GM10248 (cell line): ENCODE data around the gene GSPT1.

Experiments
- CTCF ChIA-PET: fragments of 300-600 bp; sonication (Branson Sonifier 250); formaldehyde crosslinking; extraction: SDS; loops from one replicate; lab custom pipeline; 2021; ENCODE audit warnings: antibody characterized with exemption; lab: Yijun Ruan, JAX
- POLR2A ChIA-PET: fragments of 350-650 bp; sonication (Branson Sonifier 250); formaldehyde crosslinking; extraction: SDS; loops from one replicate; lab custom pipeline; 2020; ENCODE audit warnings: antibody characterized with exemption; lab: Yijun Ruan, JAX
- DNase-seq: peaks from one replicate; pipeline ENCODE4 v3.0.0; 2012; ENCODE audit errors: extremely low spot score
- CTCF ChIP-seq: IDR thresholded peaks from 2 replicates; pipeline ENCODE4 v1.5.1; 2012; ENCODE audit warnings: mild to moderate bottlenecking, low read depth; ENCODE audit errors: extremely low read depth, missing control alignments, control extremely low read depth

The GSPT1 gene

GRCh38 chr16:11843206-11843605 lies 72.5 kb downstream of the GSPT1 start:
- DNase-seq = no peak

DNA sequence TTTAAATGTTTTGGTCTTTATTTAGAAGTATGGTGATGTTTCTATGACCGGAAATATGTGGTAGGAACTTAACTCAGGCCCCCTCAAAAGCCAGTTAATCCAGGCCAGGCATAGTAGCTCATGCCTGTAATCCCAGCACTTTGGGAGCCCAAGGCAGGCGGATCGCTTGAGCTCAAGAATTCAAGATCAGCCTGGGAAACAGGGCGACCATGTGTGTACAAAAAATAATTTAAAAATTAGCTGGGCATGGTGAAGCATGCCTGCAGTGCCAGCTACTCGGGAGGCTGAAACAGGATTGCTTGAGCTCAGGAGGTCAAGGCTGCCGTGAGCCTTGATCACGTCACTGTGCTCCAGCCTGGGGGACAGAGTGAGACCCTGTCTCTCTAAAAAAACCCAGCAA lies 74.7 kb downstream of the GSPT1 start:
- DNase-seq = no peak
- ChIA-PET CTCF (interaction anchor here (0.8 to 1.7 kb wide), 5 partner anchors 8 to 44 kb away, joined by 3 to 7 read pairs (median 4); partner anchors contain the start of gene ZC3H7A), POLR2A (interaction anchor here (1.3 kb wide), 1 partner anchor 19 kb away, joined by 3 read pairs; no protein-coding TSS in a partner anchor)
- no peak for TF ChIP-seq CTCF

More at GRCh38 chr16:11843206-11843605, 72.5 kb downstream of the GSPT1 start:
- TF ChIP-seq CTCF = no peak
- ChIA-PET POLR2A (interaction anchor here (0.7 to 1.1 kb wide), 4 partner anchors 9 to 325 kb away, joined by 3 to 9 read pairs (median 5); partner anchors contain the start of genes TXNDC11 and ZC3H7A), CTCF (no interaction called here)

- TF ChIP-seq CTCF = no peak
- ChIA-PET CTCF (interaction anchor here (2.1 kb wide), 1 partner anchor 15 kb away, joined by 8 read pairs; no protein-coding TSS in a partner anchor), POLR2A (no interaction called here)
- no peak for DNase-seq
Observed at GRCh38 chr16:11836650-11837244, 79.0 kb downstream of the GSPT1 start.

DNA sequence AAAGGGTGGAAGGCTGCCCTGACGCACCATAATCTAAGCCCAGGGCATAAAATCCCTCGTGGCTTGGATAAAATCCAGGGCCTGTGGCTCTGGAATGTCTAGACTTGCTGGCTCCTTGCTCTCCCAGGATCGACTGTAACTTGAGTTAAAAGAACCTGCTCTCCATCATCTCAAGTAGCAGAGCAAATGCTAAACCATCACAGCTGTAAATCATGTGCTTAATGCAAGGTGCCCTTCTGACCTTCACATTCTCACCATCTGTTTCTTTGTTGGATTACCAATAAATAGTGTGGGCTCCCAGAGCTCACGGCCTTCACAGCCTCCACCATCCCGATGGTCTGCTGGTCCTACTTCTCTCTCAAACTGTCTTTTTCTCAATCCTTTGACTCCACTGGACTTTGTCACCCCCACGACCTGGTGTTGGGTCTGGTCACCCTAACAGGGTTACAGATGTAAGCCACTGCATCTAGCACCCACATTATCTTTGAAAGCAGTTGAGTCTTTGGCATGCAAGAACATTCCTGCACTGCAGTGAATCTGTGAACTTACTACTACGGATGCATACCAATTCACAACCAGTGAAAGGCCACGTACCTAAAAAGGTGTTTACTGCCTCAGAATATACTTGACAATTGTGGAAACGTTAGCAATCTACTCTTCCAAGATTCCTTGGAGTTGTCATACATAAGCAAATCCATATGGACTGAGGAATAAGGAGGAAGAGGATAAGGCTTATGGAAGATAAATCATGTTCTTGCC lies 79.7 kb downstream of the GSPT1 start:
- DNase-seq = no peak
- CTCF ChIA-PET = interaction anchor here (1.9 to 2.1 kb wide), 2 partner anchors 10 to 14 kb away, joined by 7 to 8 read pairs; no protein-coding TSS in a partner anchor
- no peak for TF ChIP-seq CTCF
- POLR2A ChIA-PET = interaction anchor here (1.2 kb wide), 1 partner anchor 37 kb away, joined by 3 read pairs; no protein-coding TSS in a partner anchor

GRCh38 chr16:11835309-11835708 lies 80.4 kb downstream of the GSPT1 start:
- CTCF ChIA-PET = interaction anchor here (1.9 to 2.1 kb wide), 2 partner anchors 10 to 14 kb away, joined by 7 to 8 read pairs; no protein-coding TSS in a partner anchor
- no peak for DNase-seq
- POLR2A ChIA-PET = interaction anchor here (0.6 to 1.2 kb wide), 3 partner anchors 27 to 1142 kb away, joined by 3 read pairs; no protein-coding TSS in a partner anchor
- TF ChIP-seq CTCF = no peak
